Measurements from ENCODE around the gene BCAS4.

The BCAS4 gene

GRCh38 chr20:50903353-50904051, 108.6 kb downstream of the BCAS4 start:
- no peak for TF ChIP-seq MAX (IDR thresholded peaks at IDR 0.05)
- TF ChIP-seq CEBPB (IDR thresholded peaks at IDR 0.05) = no peak
- no peak for TF ChIP-seq CREB1 (IDR thresholded peaks at IDR 0.05; ENCODE audit: low read depth)
- TF ChIP-seq FOXM1 (IDR thresholded peaks at IDR 0.05; ENCODE audit: borderline replicate concordance, low read depth) = no peak
- TF ChIP-seq TCF12 (IDR thresholded peaks at IDR 0.05; ENCODE audit: low read depth) = no peak
- no peak for TF ChIP-seq RAD21 (IDR thresholded peaks at IDR 0.05; ENCODE audit: low read depth)
- TF ChIP-seq REST (IDR thresholded peaks at IDR 0.05; ENCODE audit: low read depth) = no peak
- no peak for TF ChIP-seq EP300 (IDR thresholded peaks at IDR 0.05; ENCODE audit: borderline replicate concordance)
- TF ChIP-seq YY1 (IDR thresholded peaks at IDR 0.05; ENCODE audit: low read depth) = no peak
- TF ChIP-seq EGR1 (IDR thresholded peaks at IDR 0.05) = no peak
- no peak for TF ChIP-seq TEAD4 (IDR thresholded peaks at IDR 0.05)

- TF ChIP-seq NFIC (IDR thresholded peaks at IDR 0.05) (no peak), USF1 (IDR thresholded peaks at IDR 0.05) (no peak), YY1 (IDR thresholded peaks at IDR 0.05; ENCODE audit: low read depth) (no peak), REST (IDR thresholded peaks at IDR 0.05; ENCODE audit: low read depth) (no peak)
These were observed 109.3 kb downstream of the BCAS4 start for GRCh38 chr20:50904067-50904570.

GRCh38 chr20:50909413-50909812, 114.6 kb downstream of the BCAS4 start:
- no peak for TF ChIP-seq YY1 (IDR thresholded peaks at IDR 0.05; ENCODE audit: low read depth)
- TF ChIP-seq EGR1 (IDR thresholded peaks at IDR 0.05) = no peak
- TF ChIP-seq RAD21 (IDR thresholded peaks at IDR 0.05; ENCODE audit: low read depth) = no peak
- no peak for TF ChIP-seq USF1 (IDR thresholded peaks at IDR 0.05)
- no peak for TF ChIP-seq FOXM1 (IDR thresholded peaks at IDR 0.05; ENCODE audit: borderline replicate concordance, low read depth)
- TF ChIP-seq NFIC (IDR thresholded peaks at IDR 0.05) = no peak
- no peak for TF ChIP-seq TAF1 (IDR thresholded peaks at IDR 0.05; ENCODE audit: low read depth)
- TF ChIP-seq ZBTB7A (IDR thresholded peaks at IDR 0.05; ENCODE audit: low read depth) = no peak
- no peak for TF ChIP-seq MAX (IDR thresholded peaks at IDR 0.05)
- TF ChIP-seq TEAD4 (IDR thresholded peaks at IDR 0.05) = no peak
- no peak for TF ChIP-seq REST (IDR thresholded peaks at IDR 0.05; ENCODE audit: low read depth)
- TF ChIP-seq TCF12 (IDR thresholded peaks at IDR 0.05; ENCODE audit: low read depth) = no peak
- TF ChIP-seq CEBPB (IDR thresholded peaks at IDR 0.05) = no peak
- TF ChIP-seq CREB1 (IDR thresholded peaks at IDR 0.05; ENCODE audit: low read depth) = no peak
- no peak for TF ChIP-seq EP300 (IDR thresholded peaks at IDR 0.05; ENCODE audit: borderline replicate concordance)

GRCh38 chr20:50911030-50911429, 116.2 kb downstream of the BCAS4 start:
- TF ChIP-seq TEAD4 (IDR thresholded peaks at IDR 0.05) = no peak
- no peak for TF ChIP-seq CREB1 (IDR thresholded peaks at IDR 0.05; ENCODE audit: low read depth)
- TF ChIP-seq RAD21 (IDR thresholded peaks at IDR 0.05; ENCODE audit: low read depth) = no peak
- no peak for TF ChIP-seq TCF12 (IDR thresholded peaks at IDR 0.05; ENCODE audit: low read depth)
- TF ChIP-seq USF1 (IDR thresholded peaks at IDR 0.05) = no peak
- TF ChIP-seq FOXM1 (IDR thresholded peaks at IDR 0.05; ENCODE audit: borderline replicate concordance, low read depth) = no peak
- no peak for TF ChIP-seq TAF1 (IDR thresholded peaks at IDR 0.05; ENCODE audit: low read depth)

Measured in Ishikawa (cell line).